RWPE1 (cell line): ENCODE measurements around the gene TMEM183A.

Experiments used
- CTCF ChIA-PET: fragments of 350-600 bp; sonication (Branson Sonifier 250); formaldehyde crosslinking; extraction: SDS; loops from one replicate; lab custom pipeline; 2021; lab: Yijun Ruan, JAX
- POLR2A ChIA-PET: fragments of 400-600 bp; formaldehyde crosslinking; extraction: SDS; loops from one replicate; lab custom pipeline; 2020; ENCODE audit warnings: antibody characterized with exemption; ENCODE audit not compliant: low non-redundant PET; lab: Yijun Ruan, JAX
- DNase-seq: peaks from one replicate; pipeline ENCODE4 v3.0.0; 2012; ENCODE audit warnings: low spot score
- H3K27ac ChIP-seq: fragments of 450-650 bp; 2 replicates; pipeline ENCODE4 v1.5.1; 2017
- CTCF ChIP-seq: fragments of 450-650 bp; conservative IDR thresholded peaks from 2 replicates; pipeline ENCODE4 v1.5.1; 2017; ENCODE audit warnings: low read depth, mild to moderate bottlenecking

The TMEM183A gene

GRCh38 chr1:203048555-203049051 lies 41.4 kb downstream of the TMEM183A start:
- peak; percentile 80 for DNase-seq

GRCh38 chr1:203049077-203049476 lies 41.9 kb downstream of the TMEM183A start:
- no peak for DNase-seq
- CTCF ChIA-PET: interaction anchor here (0.7 to 3.7 kb wide), 3 partner anchors 9 to 218 kb away, joined by 3 to 24 read pairs (median 10); no protein-coding TSS in a partner anchor
- POLR2A ChIA-PET: no interaction called here
- TF ChIP-seq CTCF: no peak
- H3K27ac ChIP-seq: no peak overlapping the region

More at GRCh38 chr1:203048555-203049051, 41.4 kb downstream of the TMEM183A start:
- TF ChIP-seq CTCF: no peak
- ChIA-PET POLR2A (no interaction called here), CTCF (interaction anchor here (0.6 to 3.7 kb wide), 5 partner anchors 9 to 278 kb away, joined by 3 to 24 read pairs (median 9); partner anchors contain the start of gene MYOG)
- no peak overlapping the region for H3K27ac ChIP-seq

GRCh38 chr1:203049576-203050180 lies 42.5 kb downstream of the TMEM183A start:
- ChIA-PET POLR2A (no interaction called here), CTCF (interaction anchor here (0.5 to 3.7 kb wide), 5 partner anchors 10 to 218 kb away, joined by 3 to 24 read pairs (median 4); no protein-coding TSS in a partner anchor)
- H3K27ac ChIP-seq: no peak overlapping the region
- no peak for DNase-seq
- no peak for TF ChIP-seq CTCF

GRCh38 chr1:203050826-203051225 lies 43.7 kb downstream of the TMEM183A start:
- POLR2A ChIA-PET: no interaction called here

GRCh38 chr1:203051841-203052324 lies 44.7 kb downstream of the TMEM183A start:
- no peak overlapping the region for H3K27ac ChIP-seq
- ChIA-PET CTCF (interaction anchor here (0.5 to 1.5 kb wide), 3 partner anchors 12 to 436 kb away, joined by 3 to 14 read pairs (median 5); partner anchors contain the start of gene PPFIA4), POLR2A (no interaction called here)
- no peak for DNase-seq
- no peak for TF ChIP-seq CTCF

More at GRCh38 chr1:203050826-203051225, 43.7 kb downstream of the TMEM183A start:
- no peak for TF ChIP-seq CTCF
- H3K27ac ChIP-seq: no peak overlapping the region
- CTCF ChIA-PET: interaction anchor here (1.0 to 3.7 kb wide), 4 partner anchors 11 to 216 kb away, joined by 3 to 24 read pairs (median 6); partner anchors contain the start of gene PPFIA4
- no peak for DNase-seq

- no peak for DNase-seq
- POLR2A ChIA-PET: no interaction called here
- no peak overlapping the region for H3K27ac ChIP-seq
- CTCF ChIA-PET: interaction anchor here (0.7 to 1.5 kb wide), 2 partner anchors 13 to 55 kb away, joined by 5 to 14 read pairs; no protein-coding TSS in a partner anchor
- no peak for TF ChIP-seq CTCF
Measured at GRCh38 chr1:203052601-203053000, 45.4 kb downstream of the TMEM183A start.
